Measurements from ENCODE around the gene CCDC169. TPM values are rescaled to one million over a fixed set of nuclear protein-coding genes. Genes with fewer than 3 reads are reported as not detected.

The CCDC169 gene
- total and polyA plus RNA-seq, 2 donors (not counting 3 experiments of a cell fraction or from before 2014, with no cell fraction given), result 1.2 to 2.5 TPM

GRCh38 chr13:36345438-36346221 lies 48.0 kb upstream of the CCDC169 start:
- intact Hi-C loops (cut with micrococcal nuclease), result loop anchor here (1.0 to 10.0 kb wide), 11 partner anchors 49 to 712 kb away; partner anchors contain the start of genes CCDC169, EXOSC8 and SUPT20H
- Histone ChIP-seq H3K79me2 (ENCODE audit: control insufficient read depth, insufficient read depth, low read length) (peaks cover 45% of the 10 kb centered on the region), H3K36me3 (ENCODE audit: control insufficient read depth in 2 of 2, extremely low read depth in 1 of 2, insufficient read depth in 2 of 2, low read length in 2 of 2) (no peaks in the 10 kb centered on the region), H3K27ac (ENCODE audit: insufficient read depth, low read depth, low read length) (peak overlapping the region; percentile 85), H3K9me1 (replicated peaks; ENCODE audit: control insufficient read depth, extremely low read depth, insufficient read depth, low read length) (no peaks in the 10 kb centered on the region), H3K4me2 (ENCODE audit: insufficient read depth, low read length) (peak overlapping the region; percentile 99), H3K27me3 (ENCODE audit: control insufficient read depth in 2 of 2, insufficient read depth in 2 of 2, low read length in 2 of 2) (no peaks in the 10 kb centered on the region), H3K9ac (replicated peaks; ENCODE audit: extremely low read depth, insufficient read depth, low read length) (peak overlapping the region; percentile 96), H3K9me3 (replicated peaks; ENCODE audit: control insufficient read depth, insufficient read depth, low read length) (no peaks in the 10 kb centered on the region), H3K4me3 (replicated peaks in 1 of 3; ENCODE audit: insufficient read depth in 1 of 3, low read depth in 1 of 3, low read length in 3 of 3) (peak overlapping the region; percentile 59 to 89 (median 85)), H4K20me1 (replicated peaks; ENCODE audit: control insufficient read depth, extremely low read depth, insufficient read depth, low read length) (no peaks in the 10 kb centered on the region), H3K4me1 (ENCODE audit: control insufficient read depth, extremely low read depth, insufficient read depth, low read length) (peaks cover 14% of the 10 kb centered on the region), H2AFZ (ENCODE audit: low read depth, low read length) (peak overlapping the region; percentile 35)
- dilution Hi-C loops (cut with MboI; ENCODE audit: extremely low pct_ligation_motif_present, low sequenced_read_pairs), result no loop called here
- DNase-seq (ENCODE audit: low read depth, low spot score) (peak; percentile 87), FAIRE-seq (peak; percentile 70)
- TF ChIP-seq GATA2 (IDR thresholded peaks at IDR 0.05; ENCODE audit: insufficient read depth, insufficient read length, low read depth, low read length), result no peak
- peak; percentile 26 for TF ChIP-seq POLR2AphosphoS5 (IDR thresholded peaks at IDR 0.05; ENCODE audit: insufficient read depth, low read depth, low read length)
- peak; percentile 65 for TF ChIP-seq POLR2A (IDR thresholded peaks at IDR 0.05; ENCODE audit: low read depth, low read length)
- POLR2A ChIA-PET, result no interaction called here
- TSS peak; percentile 53 for BruUV-seq (replicated peaks)
- CTCF ChIA-PET, result interaction anchor here (0.5 to 3.7 kb wide), 10 partner anchors 9 to 390 kb away, joined by 3 to 55 read pairs (median 14); no protein-coding TSS in a partner anchor

GRCh38 chr13:36344886-36345437 lies 47.3 kb upstream of the CCDC169 start:
- dilution Hi-C loops (cut with MboI; ENCODE audit: extremely low pct_ligation_motif_present, low sequenced_read_pairs) (no loop called here), intact Hi-C loops (cut with micrococcal nuclease) (loop anchor here (5.0 to 10.0 kb wide), 3 partner anchors 198 to 712 kb away; partner anchors contain the start of genes EXOSC8 and SUPT20H)
- H3K79me2 ChIP-seq (ENCODE audit: control insufficient read depth, insufficient read depth, low read length), result peaks cover 49% of the 10 kb centered on the region
- peak overlapping the region; percentile 85 for H3K27ac ChIP-seq (ENCODE audit: insufficient read depth, low read depth, low read length)
- no peak for TF ChIP-seq POLR2A (IDR thresholded peaks at IDR 0.05; ENCODE audit: low read depth, low read length)
- no peak for TF ChIP-seq CTCF (IDR thresholded peaks at IDR 0.05; ENCODE audit: extremely low read depth in 1 of 2, insufficient read depth in 1 of 2, low read depth in 1 of 2, low read length in 2 of 2)
- no peak for TF ChIP-seq MAX (IDR thresholded peaks at IDR 0.05; ENCODE audit: insufficient read depth, insufficient read length)
- no peak for TF ChIP-seq MYC (IDR thresholded peaks at IDR 0.05; ENCODE audit: low read depth, low read length)
- TF ChIP-seq GATA2 (IDR thresholded peaks at IDR 0.05; ENCODE audit: insufficient read depth, insufficient read length, low read depth, low read length), result no peak
- no peak for TF ChIP-seq POLR2AphosphoS5 (IDR thresholded peaks at IDR 0.05; ENCODE audit: insufficient read depth, low read depth, low read length)
- TF ChIP-seq FOS (IDR thresholded peaks at IDR 0.05; ENCODE audit: borderline replicate concordance, insufficient read depth, low read length), result no peak
- TF ChIP-seq EZH2 (IDR thresholded peaks at IDR 0.05; ENCODE audit: borderline replicate concordance, low read depth, low read length, severe bottlenecking), result no peak
- TF ChIP-seq JUN (IDR thresholded peaks at IDR 0.05; ENCODE audit: borderline replicate concordance, insufficient read depth, insufficient read length, low read depth), result no peak
- H3K9me1 ChIP-seq (replicated peaks; ENCODE audit: control insufficient read depth, extremely low read depth, insufficient read depth, low read length), result no peaks in the 10 kb centered on the region
- no peaks in the 10 kb centered on the region for H3K36me3 ChIP-seq (ENCODE audit: control insufficient read depth in 2 of 2, extremely low read depth in 1 of 2, insufficient read depth in 2 of 2, low read length in 2 of 2)
- BruUV-seq (replicated peaks), result TSS peak; percentile 48
- peaks cover 14% of the 10 kb centered on the region for H3K4me1 ChIP-seq (ENCODE audit: control insufficient read depth, extremely low read depth, insufficient read depth, low read length)
- peak overlapping the region; percentile 96 for H3K9ac ChIP-seq (replicated peaks; ENCODE audit: extremely low read depth, insufficient read depth, low read length)
- ChIA-PET CTCF (interaction anchor here (0.5 to 3.7 kb wide), 5 partner anchors 9 to 391 kb away, joined by 3 to 55 read pairs (median 24); no protein-coding TSS in a partner anchor), POLR2A (no interaction called here)
- H4K20me1 ChIP-seq (replicated peaks; ENCODE audit: control insufficient read depth, extremely low read depth, insufficient read depth, low read length), result peaks cover 3% of the 10 kb centered on the region
- peak overlapping the region; percentile 6 for H2AFZ ChIP-seq (ENCODE audit: low read depth, low read length)
- H3K9me3 ChIP-seq (replicated peaks; ENCODE audit: control insufficient read depth, insufficient read depth, low read length), result no peaks in the 10 kb centered on the region
- H3K4me3 ChIP-seq (replicated peaks in 1 of 3; ENCODE audit: insufficient read depth in 1 of 3, low read depth in 1 of 3, low read length in 3 of 3), result peak overlapping the region; percentile 59 to 89 (median 85)
- peak overlapping the region; percentile 99 for H3K4me2 ChIP-seq (ENCODE audit: insufficient read depth, low read length)
- H3K27me3 ChIP-seq (ENCODE audit: control insufficient read depth in 2 of 2, insufficient read depth in 2 of 2, low read length in 2 of 2), result no peaks in the 10 kb centered on the region
- no peak for FAIRE-seq
- DNase-seq (ENCODE audit: low read depth, low spot score), result no peak
